SH-SY5Y (cell line): ENCODE results near the gene GREM1.

Source experiments
- GATA2 ChIP-seq: IDR thresholded peaks from 2 replicates; pipeline ENCODE4 v1.6.1; 2011; ENCODE audit warnings: mild to moderate bottlenecking, low read depth, low read length
- GATA3 ChIP-seq: IDR thresholded peaks from 2 replicates; pipeline ENCODE4 v1.6.1; 2011; ENCODE audit warnings: low read depth, mild to moderate bottlenecking, low read length, moderate library complexity

DNA sequence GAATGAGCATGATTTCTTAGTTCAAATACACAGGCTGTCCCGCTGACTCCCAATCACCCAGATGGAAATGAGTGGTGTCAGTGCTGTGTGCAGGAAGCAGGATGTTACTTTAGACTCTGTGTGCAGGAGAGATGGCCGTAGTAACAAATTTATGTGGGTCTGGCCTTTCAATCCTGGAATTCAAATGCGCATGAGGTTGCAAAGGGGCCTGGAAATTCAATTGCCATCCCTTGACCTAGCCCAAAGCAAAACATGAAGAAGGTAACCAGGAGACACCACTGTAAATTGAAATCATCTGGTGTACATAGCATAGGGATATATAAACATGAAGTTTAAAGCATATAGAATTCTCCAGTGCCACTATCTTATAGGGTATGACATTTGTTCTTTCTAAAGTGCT lies 33.2 kb downstream of the GREM1 start:
- TF ChIP-seq GATA3 (no peak), GATA2 (no peak)
